Measurements from ENCODE around the gene TICRR. TPM values are rescaled to one million over a fixed set of nuclear protein-coding genes. Genes with fewer than 3 reads are reported as not detected.

TICRR gene
- total and polyA plus RNA-seq, 2 of the 8 experiments (the other 6 are each of a cell fraction or from before 2014, with no cell fraction given): 13.1 to 34.8 TPM

DNA sequence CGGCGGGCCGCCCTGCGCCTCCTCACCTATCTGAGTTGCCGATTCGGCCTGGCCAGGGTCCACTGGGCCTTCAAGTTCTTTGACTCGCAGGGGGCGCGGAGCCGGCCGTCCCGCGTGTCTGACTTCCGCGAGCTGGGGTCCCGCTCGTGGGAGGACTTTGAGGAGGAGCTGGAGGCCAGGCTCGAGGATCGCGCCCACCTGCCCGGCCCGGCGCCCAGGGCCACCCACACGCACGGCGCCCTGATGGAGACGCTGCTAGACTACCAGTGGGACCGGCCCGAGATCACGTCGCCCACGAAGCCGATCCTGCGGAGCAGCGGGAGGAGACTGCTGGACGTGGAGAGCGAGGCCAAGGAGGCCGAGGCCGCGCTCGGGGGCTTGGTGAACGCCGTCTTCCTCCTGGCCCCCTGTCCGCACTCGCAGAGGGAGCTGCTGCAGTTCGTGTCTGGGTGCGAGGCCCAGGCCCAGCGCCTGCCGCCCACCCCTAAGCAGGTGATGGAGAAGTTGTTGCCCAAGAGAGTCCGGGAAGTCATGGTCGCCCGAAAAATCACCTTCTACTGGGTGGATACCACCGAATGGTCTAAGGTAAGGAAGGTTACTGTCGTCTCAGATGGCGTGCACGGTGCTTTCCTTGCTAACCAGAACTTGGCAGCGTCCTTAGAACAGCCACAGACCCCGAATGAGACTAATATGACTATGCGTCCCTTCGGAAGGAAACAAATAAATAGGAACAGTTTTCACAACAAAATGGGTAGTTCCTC lies 567 bp downstream of the TICRR start:
- FAIRE-seq (no peak), DNase-seq (ENCODE audit: low read depth in 1 of 2, low spot score in 2 of 2) (peak in 1 of 2 experiments; percentile 58)
- Histone ChIP-seq H3K23ac (ENCODE audit: insufficient read length) (peak overlapping the region; percentile 94), H3K9me3 (ENCODE audit: insufficient read depth in 2 of 2, low read depth in 1 of 2, low read length in 1 of 2) (no peaks in the 10 kb centered on the region), H3K4me1 (replicated peaks in 1 of 4; ENCODE audit: control insufficient read depth in 3 of 4, insufficient read depth in 4 of 4, low read length in 3 of 4) (peaks cover 0 to 5% (median 4%) of the 10 kb centered on the region in 4 experiments; a peak in 3 of 7 replicates), H2BK20ac (ENCODE audit: low read length) (no peak overlapping the region), H3K4ac (replicated peaks; ENCODE audit: insufficient read length, low read depth, low read length) (no peak overlapping the region), H4K91ac (replicated peaks; ENCODE audit: insufficient read length, low read length) (peak overlapping the region; percentile 80), H2AFZ (ENCODE audit: low read length) (0 out of 2 replicates have a peak overlapping the region, but pooled peaks have one; percentile 8), H3K79me2 (ENCODE audit: control insufficient read depth in 1 of 2, insufficient read depth in 2 of 2, low read length in 2 of 2) (peaks cover 33 to 52% of the 10 kb centered on the region in 2 experiments), H2BK120ac (replicated peaks; ENCODE audit: low read depth, low read length) (no peak overlapping the region), H3K9ac (replicated peaks in 1 of 4; ENCODE audit: extremely low read depth in 1 of 4, low read depth in 3 of 4, low read length in 3 of 4) (peak overlapping the region; percentile 84 to 89 (median 87)), H3K27me3 (replicated peaks in 1 of 4; ENCODE audit: control insufficient read depth in 3 of 4, extremely low read depth in 1 of 4, insufficient read depth in 3 of 4, low read length in 3 of 4) (no peaks in the 10 kb centered on the region), H3K14ac (ENCODE audit: insufficient read length) (no peak overlapping the region), H2BK5ac (ENCODE audit: low read depth, low read length) (peak overlapping the region; percentile 45; the same call in 1 of the 2 replicates), H3K36me3 (ENCODE audit: control insufficient read depth in 2 of 4, insufficient read depth in 4 of 4, low read length in 3 of 4) (peaks cover 0 to 23% (median 3%) of the 10 kb centered on the region in 4 experiments; a peak in 2 of 8 replicates), H2BK15ac (ENCODE audit: low read length) (no peak overlapping the region), H3K56ac (replicated peaks; ENCODE audit: insufficient read length, low read depth, low read length) (peak overlapping the region; percentile 25), H3K4me3 (ENCODE audit: extremely low read depth in 1 of 4, insufficient read depth in 2 of 4, low read depth in 3 of 4, low read length in 4 of 4) (peak overlapping the region; percentile 84 to 98 (median 90)), H3K18ac (ENCODE audit: extremely low read depth, low read length) (peak overlapping the region; percentile 88), H3K79me1 (ENCODE audit: low read depth, low read length) (peaks cover 8% of the 10 kb centered on the region), H4K20me1 (replicated peaks in 1 of 2; ENCODE audit: control insufficient read depth in 1 of 2, insufficient read depth in 2 of 2, low read length in 2 of 2) (peaks cover 5 to 8% of the 10 kb centered on the region in 2 experiments), H3K23me2 (ENCODE audit: low read depth, low read length) (peaks cover 15% of the 10 kb centered on the region), H3K4me2 (ENCODE audit: insufficient read depth in 1 of 2, low read depth in 2 of 2, low read length in 2 of 2) (peak overlapping the region; percentile 99), H2BK12ac (ENCODE audit: low read depth, low read length) (no peak overlapping the region), H4K8ac (ENCODE audit: extremely low read depth, insufficient read depth, low read length) (peak overlapping the region; percentile 86; the same call in 1 of the 2 replicates), H2AK5ac (ENCODE audit: low read depth, low read length) (no peak overlapping the region; the same call in 1 of the 2 replicates), H3K27ac (ENCODE audit: low read depth, low read length) (peak overlapping the region; percentile 27), H4K5ac (ENCODE audit: insufficient read length, low read depth, low read length) (peak overlapping the region; percentile 88)
- ChIA-PET CTCF (ENCODE audit: partially characterized antibody) (interaction anchor here (0.6 to 2.3 kb wide), 6 partner anchors 22 to 577 kb away, joined by 3 to 14 read pairs (median 4); no protein-coding TSS in a partner anchor), POLR2A (ENCODE audit: partially characterized antibody) (interaction anchor here (0.6 to 1.5 kb wide), 19 partner anchors 8 to 104 kb away, joined by 3 to 7 read pairs (median 3); partner anchors contain the start of gene RHCG)
- 3% methylated on average over 42 of the region's 60 CpGs; no CpG with 5 or more reads in 1 of the 2 experiments for WGBS, 2 experiments (ENCODE audit: extremely low coverage in 1 of 2, insufficient coverage in 1 of 2, insufficient read length in 1 of 2, insufficient replicate concordance in 2 of 2, low coverage in 1 of 2, low lambda C conversion rate in 2 of 2, missing lambda C conversion rate in 1 of 2)
- peak; percentile 60 for TF ChIP-seq MAX (IDR thresholded peaks at IDR 0.05)
- 0 out of 4 replicates have a peak, but pooled peaks of 1 of the 2 experiments have one; percentile 11 for TF ChIP-seq SIN3A (conservative IDR thresholded peaks at IDR 0.05 in 1 of 2, IDR thresholded peaks at IDR 0.05 in 1 of 2; ENCODE audit: low read depth in 1 of 2, low read length in 2 of 2)
- no peak for TF ChIP-seq ZNF274 (IDR thresholded peaks at IDR 0.05; ENCODE audit: borderline replicate concordance, extremely low read depth, low read length)
- no peak for TF ChIP-seq NANOG (IDR thresholded peaks at IDR 0.05; ENCODE audit: insufficient read depth, low read depth, low read length, poor library complexity, severe bottlenecking)
- no peak for TF ChIP-seq KDM5A (IDR thresholded peaks at IDR 0.05; ENCODE audit: low read length)
- TF ChIP-seq KDM4A (IDR thresholded peaks at IDR 0.05; ENCODE audit: low read depth, low read length, severe bottlenecking): peak; percentile 75
- TF ChIP-seq SAP30 (IDR thresholded peaks at IDR 0.05; ENCODE audit: insufficient read depth, insufficient replicate concordance, low read length): peak; percentile 63
- peak; percentile 82 for TF ChIP-seq ASH2L (IDR thresholded peaks at IDR 0.05; ENCODE audit: low read length)
- no peak for TF ChIP-seq BRCA1 (IDR thresholded peaks at IDR 0.05; ENCODE audit: low read depth, low read length)
